Activated naive CD8-positive, alpha-beta T cell (primary cell): ENCODE measurements around the gene ACTN2.
"Not testable (repeated sequence)": the region's sequence is repeated elsewhere in the genome, so short reads cannot be mapped to it uniquely, and the experiment has no call there.

Experiments used
- H3K27ac Mint-ChIP-seq: one replicate; pipeline ENCODE4 v1.8.0; 2021; ENCODE audit warnings: mixed read lengths
- H3K27me3 Mint-ChIP-seq: one replicate; pipeline ENCODE4 v1.8.0; 2021; ENCODE audit warnings: mixed read lengths
- H3K36me3 Mint-ChIP-seq: one replicate; pipeline ENCODE4 v1.8.0; 2021; ENCODE audit warnings: mixed read lengths
- H3K4me1 Mint-ChIP-seq: one replicate; pipeline ENCODE4 v1.8.0; 2021; ENCODE audit warnings: low read depth, mixed read lengths
- H3K4me3 Mint-ChIP-seq: one replicate; pipeline ENCODE4 v1.8.0; 2021; ENCODE audit warnings: mild to moderate bottlenecking, mixed read lengths
- H3K9me3 Mint-ChIP-seq: one replicate; pipeline ENCODE4 v1.8.0; 2021; ENCODE audit warnings: low read depth, mixed read lengths

The ACTN2 gene

DNA sequence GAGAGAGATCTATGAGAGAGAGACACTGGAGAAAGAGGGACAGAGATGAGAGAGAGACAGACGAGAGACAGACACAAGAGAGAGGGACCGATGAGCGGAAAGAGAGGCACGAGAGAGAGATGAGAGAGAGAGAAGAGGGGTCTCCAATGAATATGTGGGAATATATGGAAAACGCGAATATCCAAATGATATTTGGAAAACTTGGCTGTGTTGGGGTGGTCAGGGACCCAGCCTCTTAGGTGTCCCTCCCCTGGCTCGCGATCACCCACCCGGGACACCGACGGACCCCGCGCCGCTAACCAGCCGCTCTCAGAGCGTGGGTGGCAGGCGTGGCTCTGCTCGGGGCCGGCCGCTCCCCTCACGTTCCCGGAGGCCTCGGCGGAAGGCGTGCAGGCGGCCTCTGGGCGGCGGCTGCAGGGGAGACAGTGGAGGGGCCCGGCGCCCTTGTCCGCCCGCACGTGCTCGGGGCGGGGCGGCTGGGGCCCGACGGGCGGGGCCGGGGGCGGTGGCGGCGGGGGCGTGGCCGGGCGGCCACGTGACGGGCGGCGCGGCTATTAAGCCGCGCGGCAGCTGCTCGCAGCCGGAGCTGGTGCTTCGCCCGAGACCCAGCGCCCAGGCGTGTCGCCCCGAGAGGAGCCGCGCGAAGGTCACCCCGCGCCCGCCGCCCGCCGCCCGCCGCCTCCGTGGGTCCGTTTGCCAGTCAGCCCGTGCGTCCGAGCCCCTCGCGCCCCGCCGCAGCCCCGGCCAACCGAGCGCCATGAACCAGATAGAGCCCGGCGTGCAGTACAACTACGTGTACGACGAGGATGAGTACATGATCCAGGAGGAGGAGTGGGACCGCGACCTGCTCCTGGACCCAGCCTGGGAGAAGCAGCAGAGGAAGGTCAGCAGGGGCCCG is at the start of gene ACTN2:
Gene ACTN2, plus strand, starts transcription at position 583 of the 898 bp plus-strand sequence. Its CDS starts 175 bp downstream, at position 758.
- peaks cover 15% of the 10 kb centered on the region for H3K27me3 Mint-ChIP-seq
- peak within 1 kb of the TSS; percentile 78 for H3K4me3 Mint-ChIP-seq
- H3K4me1 Mint-ChIP-seq: peaks cover 19% of the 10 kb centered on the region
- H3K36me3 Mint-ChIP-seq: no peaks in the 10 kb centered on the region
- H3K9me3 Mint-ChIP-seq: no peaks in the 10 kb centered on the region
- no peak within 1 kb of the TSS for H3K27ac Mint-ChIP-seq

DNA sequence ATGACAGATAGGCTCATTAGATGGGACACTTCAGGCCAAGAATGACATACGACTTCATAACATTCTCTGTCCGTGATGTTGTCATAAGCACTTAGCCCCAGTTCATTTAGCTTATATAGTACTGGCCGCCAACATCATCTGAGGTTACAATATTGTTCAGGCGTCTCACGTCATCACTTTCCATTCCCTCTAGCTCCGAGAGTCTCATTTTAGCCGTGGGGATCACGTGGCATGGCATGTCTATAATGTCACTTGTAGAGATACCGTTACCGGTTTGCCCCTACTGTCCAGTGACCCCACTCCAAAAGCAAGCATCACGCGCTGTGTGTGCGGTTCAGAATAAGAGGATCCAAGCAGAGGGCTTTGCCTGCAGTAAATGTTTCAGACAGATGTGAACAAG is 47.4 kb upstream of the ACTN2 start:
- Mint-ChIP-seq H3K27me3 (peaks cover 10% of the 10 kb centered on the region), H3K36me3 (no peaks in the 10 kb centered on the region), H3K9me3 (no peaks in the 10 kb centered on the region), H3K4me1 (no peaks in the 10 kb centered on the region), H3K27ac (no peak overlapping the region), H3K4me3 (no peak overlapping the region)

DNA sequence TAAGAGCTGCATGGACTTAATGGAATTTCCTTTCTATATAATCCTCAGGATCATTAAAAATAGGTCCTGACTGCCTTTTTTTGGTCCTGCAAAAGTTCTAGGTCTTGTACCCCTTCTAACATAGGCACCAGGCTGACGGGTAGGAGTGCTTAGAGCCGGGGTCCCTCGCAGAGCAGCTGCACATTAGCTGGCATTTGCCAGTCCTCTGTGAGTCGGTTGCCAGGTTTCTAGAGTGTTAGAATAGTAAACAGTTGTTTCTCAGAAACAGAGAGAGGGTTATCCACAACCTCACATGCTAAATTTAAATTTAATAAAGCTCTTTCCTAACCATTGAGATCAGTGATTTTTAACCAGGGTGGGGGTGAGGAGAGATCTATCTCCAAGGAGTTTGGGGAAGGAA is 46.6 kb upstream of the ACTN2 start:
- H3K27ac Mint-ChIP-seq: no peak overlapping the region
- H3K4me1 Mint-ChIP-seq: no peaks in the 10 kb centered on the region
- H3K4me3 Mint-ChIP-seq: no peak overlapping the region
- H3K36me3 Mint-ChIP-seq: no peaks in the 10 kb centered on the region
- peaks cover 10% of the 10 kb centered on the region for H3K27me3 Mint-ChIP-seq
- H3K9me3 Mint-ChIP-seq: no peaks in the 10 kb centered on the region

DNA sequence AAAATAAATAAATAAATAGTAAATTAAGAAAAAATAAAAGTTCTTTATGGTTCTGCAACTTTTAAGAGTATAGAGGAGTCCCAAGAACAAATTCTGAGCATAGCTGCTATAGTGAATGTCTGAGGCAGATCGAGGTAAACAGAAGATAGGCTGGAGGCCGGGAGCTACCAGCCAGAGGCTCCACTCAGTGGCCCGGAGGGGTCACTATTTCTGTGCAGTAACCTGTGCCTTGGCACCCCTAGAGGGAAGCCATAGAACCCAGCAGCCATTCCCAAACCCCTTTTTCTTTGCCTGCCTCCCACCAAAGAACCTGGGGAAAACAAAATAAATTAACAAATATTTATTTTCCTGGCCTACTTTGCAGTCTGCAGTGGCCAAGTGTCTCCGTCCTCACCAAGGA is 43.5 kb upstream of the ACTN2 start:
- H3K4me3 Mint-ChIP-seq: no peak overlapping the region
- H3K9me3 Mint-ChIP-seq: no peaks in the 10 kb centered on the region
- no peaks in the 10 kb centered on the region for H3K4me1 Mint-ChIP-seq
- no peak overlapping the region for H3K27ac Mint-ChIP-seq
- H3K36me3 Mint-ChIP-seq: no peaks in the 10 kb centered on the region
- H3K27me3 Mint-ChIP-seq: no peaks in the 10 kb centered on the region

DNA sequence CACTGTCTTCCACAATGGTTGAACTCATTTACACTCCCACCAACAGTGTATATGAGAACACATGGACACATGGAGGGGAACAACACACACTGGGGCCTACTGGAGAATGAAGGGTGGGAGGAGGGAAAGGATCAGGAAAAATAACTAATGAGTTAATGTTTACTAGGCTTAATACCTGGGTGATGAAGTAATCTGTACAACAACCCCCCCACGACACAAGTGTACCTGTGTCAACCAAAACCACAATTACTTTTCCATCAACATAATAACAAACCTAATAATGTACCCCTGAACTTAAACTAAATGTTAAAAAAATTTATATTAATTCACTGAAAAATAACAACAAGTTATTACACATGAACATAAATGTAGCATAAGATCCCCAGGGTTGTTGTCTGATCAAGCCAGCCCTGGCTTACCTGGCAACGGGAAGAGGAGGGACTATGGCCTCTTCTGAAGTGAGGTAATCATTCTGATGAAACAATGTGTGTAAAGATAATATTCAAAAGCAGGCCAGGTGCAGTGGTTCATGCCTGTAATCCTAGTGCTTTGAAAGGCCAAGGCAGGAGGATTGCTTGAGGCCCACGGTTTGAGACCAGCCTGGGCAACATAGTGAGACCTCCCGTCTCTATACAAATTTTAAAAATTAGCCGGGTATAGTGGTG is 41.2 kb upstream of the ACTN2 start:
- Mint-ChIP-seq H3K27me3 (peaks cover 3% of the 10 kb centered on the region), H3K27ac (no peak overlapping the region), H3K4me3 (no peak overlapping the region), H3K4me1 (no peaks in the 10 kb centered on the region), H3K36me3 (no peaks in the 10 kb centered on the region), H3K9me3 (no peaks in the 10 kb centered on the region)

DNA sequence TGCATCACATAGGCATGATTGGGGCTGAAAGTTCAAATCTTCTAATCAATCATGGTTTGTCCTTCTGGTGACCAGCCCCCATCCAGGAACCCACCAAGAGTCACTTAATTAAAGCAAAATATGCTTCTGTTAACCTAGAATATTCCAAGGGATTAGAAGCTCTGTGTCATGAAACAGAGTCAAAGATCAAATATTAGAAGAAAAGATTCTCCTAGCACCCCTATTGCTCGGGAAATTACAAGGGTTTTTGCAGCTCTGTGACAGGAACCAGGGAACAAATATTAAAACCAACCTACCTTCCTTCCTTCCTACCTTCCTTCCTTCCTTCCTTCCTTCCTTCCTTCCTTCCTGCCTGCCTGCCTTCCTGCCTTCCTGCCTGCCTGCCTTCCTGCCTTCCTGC is 31.8 kb upstream of the ACTN2 start:
- H3K4me1 Mint-ChIP-seq: no peaks in the 10 kb centered on the region
- no peaks in the 10 kb centered on the region for H3K9me3 Mint-ChIP-seq
- no peak overlapping the region for H3K27ac Mint-ChIP-seq
- H3K27me3 Mint-ChIP-seq: peaks cover 11% of the 10 kb centered on the region
- H3K4me3 Mint-ChIP-seq: no peak overlapping the region
- H3K36me3 Mint-ChIP-seq: no peaks in the 10 kb centered on the region

DNA sequence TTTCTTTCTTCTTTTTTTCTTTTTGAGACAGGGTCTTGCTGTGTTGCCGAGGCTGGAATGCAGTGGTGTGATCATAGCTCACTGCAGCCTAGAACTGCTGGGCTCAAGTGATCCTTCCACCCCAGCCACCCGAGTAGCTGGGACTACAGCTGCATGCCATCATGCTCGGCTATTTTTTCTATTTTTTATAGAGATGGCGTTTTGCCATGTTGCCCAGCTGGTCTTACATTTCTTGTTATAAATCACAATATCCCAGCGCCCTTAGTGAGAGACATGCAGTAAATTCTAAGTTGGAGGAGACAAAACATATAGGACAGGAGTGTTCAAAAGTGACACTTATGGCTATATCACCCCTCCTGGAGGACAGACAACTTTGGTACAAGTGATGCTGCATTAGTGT is 31.3 kb upstream of the ACTN2 start:
- Mint-ChIP-seq H3K27ac (no peak overlapping the region), H3K9me3 (no peaks in the 10 kb centered on the region), H3K36me3 (no peaks in the 10 kb centered on the region), H3K4me1 (no peaks in the 10 kb centered on the region), H3K4me3 (no peak overlapping the region), H3K27me3 (peaks cover 8% of the 10 kb centered on the region)

DNA sequence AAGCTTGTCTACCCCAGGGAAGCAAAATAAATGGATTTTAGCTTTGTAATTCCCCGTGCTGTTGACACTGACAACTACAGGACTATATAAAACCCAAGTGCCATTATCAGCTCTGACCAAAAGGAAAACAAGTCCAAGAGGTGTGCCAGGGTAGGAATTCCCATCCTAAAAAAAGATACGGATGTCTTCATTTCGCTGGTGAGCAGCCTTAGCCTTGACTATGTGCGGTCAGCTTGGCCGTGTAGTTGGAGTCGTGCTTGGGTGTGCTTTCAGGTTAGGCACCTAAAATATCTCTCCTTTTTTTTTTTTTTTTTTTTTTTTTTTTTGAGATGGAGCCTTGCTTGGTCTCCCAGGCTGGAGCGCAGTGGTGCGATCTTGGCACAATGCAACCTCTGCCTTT is 28.9 kb upstream of the ACTN2 start:
- Mint-ChIP-seq H3K9me3 (no peaks in the 10 kb centered on the region), H3K4me3 (no peak overlapping the region), H3K27ac (no peak overlapping the region), H3K27me3 (peaks cover 7% of the 10 kb centered on the region), H3K4me1 (no peaks in the 10 kb centered on the region), H3K36me3 (no peaks in the 10 kb centered on the region)

DNA sequence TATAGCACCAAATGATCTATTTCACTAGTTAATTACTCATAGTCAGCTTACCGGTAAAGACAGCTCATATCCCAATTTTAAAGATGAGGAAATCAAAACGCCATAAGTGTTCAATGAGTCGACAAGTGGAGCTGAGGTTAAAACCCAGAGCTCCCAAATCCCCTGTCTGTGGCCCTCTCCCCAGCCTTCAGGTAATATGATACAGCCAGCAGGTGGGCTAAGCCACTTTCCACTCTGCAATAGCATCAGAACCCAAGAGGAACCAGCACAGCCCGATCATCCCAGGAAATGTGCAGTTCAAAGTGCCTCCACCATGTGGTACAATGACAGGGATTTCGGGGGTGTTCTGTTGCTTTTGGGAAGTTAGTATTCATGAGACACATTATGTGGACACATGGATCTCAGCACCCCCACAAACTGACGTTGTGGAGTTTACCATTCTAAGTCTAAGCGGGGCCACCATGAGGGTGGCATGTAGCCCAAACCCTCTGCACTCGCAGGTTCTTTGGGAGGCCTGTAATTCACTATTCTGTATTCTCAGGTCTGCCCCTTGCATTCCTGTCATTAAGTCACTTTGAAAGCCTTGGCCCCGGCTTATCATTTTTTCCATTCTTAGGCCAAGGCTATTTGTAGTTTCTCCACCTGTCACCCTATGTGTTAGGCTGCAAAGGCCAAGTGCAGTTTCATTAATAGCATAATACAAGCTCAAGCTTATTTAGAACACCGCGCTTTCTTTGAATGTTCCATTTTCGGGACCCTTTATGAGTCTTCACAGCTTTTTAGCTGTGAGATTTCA is 26.3 kb upstream of the ACTN2 start:
- Mint-ChIP-seq H3K9me3 (no peaks in the 10 kb centered on the region), H3K27me3 (peaks cover 2% of the 10 kb centered on the region), H3K36me3 (no peaks in the 10 kb centered on the region), H3K27ac (no peak overlapping the region), H3K4me3 (no peak overlapping the region), H3K4me1 (peaks cover 4% of the 10 kb centered on the region)

DNA sequence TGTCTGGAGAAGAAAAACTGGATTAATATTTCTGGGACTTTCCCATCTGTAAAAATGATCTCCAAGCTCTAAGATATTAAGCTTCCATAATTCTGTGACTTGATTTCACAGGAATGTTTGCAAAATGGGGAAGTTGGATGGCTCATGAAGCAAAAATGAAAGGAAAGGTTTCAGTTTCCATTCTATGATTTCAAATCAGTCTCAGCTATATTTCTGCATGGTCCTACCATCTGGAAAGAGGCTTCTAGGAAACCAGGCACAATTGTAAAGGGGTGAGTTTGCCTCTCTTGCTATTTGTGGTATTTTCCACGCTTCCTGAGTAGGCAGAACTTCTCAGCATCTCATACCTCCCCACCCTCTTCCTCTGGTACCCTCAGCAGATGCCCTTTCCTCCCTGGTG is 22.4 kb upstream of the ACTN2 start:
- Mint-ChIP-seq H3K27me3 (peaks cover 3% of the 10 kb centered on the region), H3K36me3 (no peaks in the 10 kb centered on the region), H3K9me3 (no peaks in the 10 kb centered on the region), H3K4me1 (peaks cover 4% of the 10 kb centered on the region), H3K4me3 (no peak overlapping the region), H3K27ac (no peak overlapping the region)

DNA sequence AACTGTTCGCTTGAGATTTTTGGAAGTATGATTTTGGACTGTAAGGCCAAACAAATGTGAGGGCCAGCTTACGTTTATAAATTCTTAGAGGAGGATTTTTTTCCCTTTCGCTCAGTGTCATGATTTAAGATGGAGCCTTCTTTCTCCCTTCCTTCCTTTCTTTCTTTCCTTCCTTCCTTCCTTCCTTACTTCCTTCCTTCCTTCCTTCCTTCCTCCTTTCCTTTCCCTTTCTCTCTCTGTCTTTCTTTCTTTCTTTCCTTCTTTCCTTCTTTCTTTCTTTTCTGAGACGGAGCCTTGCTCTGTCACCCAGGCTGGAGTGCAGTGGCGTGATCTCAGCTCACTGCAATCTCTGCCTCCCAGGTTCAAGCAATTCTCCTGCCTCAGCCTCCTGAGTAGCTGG is 17.4 kb upstream of the ACTN2 start:
- H3K9me3 Mint-ChIP-seq, H3K4me1 Mint-ChIP-seq, H3K36me3 Mint-ChIP-seq, H3K27ac Mint-ChIP-seq, H3K4me3 Mint-ChIP-seq: not testable (repeated sequence)
- H3K27me3 Mint-ChIP-seq: peaks cover 18% of the 10 kb centered on the region

DNA sequence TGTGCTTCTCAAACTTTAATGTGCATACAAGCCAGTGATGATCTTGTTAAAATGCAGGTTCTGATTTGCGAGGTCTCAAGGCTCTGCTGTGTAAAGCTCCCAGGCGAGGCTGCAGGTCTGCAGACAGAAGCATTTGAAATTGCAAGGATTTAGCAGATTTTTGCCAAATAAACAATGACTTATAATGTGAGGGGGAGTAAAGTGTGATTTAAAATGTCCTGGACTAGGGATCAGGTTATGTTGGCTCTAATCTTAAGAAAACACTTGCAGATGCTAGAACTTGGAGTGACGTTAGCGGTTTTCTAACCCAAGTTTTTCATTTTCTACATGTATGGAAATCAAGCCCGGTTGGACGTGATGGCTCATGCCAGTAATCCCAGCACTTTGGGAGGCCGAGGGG is 16.2 kb upstream of the ACTN2 start:
- H3K36me3 Mint-ChIP-seq: no peaks in the 10 kb centered on the region
- H3K27me3 Mint-ChIP-seq: peaks cover 20% of the 10 kb centered on the region
- H3K27ac Mint-ChIP-seq: no peak overlapping the region
- H3K4me3 Mint-ChIP-seq: no peak overlapping the region
- H3K4me1 Mint-ChIP-seq: no peaks in the 10 kb centered on the region
- no peaks in the 10 kb centered on the region for H3K9me3 Mint-ChIP-seq

DNA sequence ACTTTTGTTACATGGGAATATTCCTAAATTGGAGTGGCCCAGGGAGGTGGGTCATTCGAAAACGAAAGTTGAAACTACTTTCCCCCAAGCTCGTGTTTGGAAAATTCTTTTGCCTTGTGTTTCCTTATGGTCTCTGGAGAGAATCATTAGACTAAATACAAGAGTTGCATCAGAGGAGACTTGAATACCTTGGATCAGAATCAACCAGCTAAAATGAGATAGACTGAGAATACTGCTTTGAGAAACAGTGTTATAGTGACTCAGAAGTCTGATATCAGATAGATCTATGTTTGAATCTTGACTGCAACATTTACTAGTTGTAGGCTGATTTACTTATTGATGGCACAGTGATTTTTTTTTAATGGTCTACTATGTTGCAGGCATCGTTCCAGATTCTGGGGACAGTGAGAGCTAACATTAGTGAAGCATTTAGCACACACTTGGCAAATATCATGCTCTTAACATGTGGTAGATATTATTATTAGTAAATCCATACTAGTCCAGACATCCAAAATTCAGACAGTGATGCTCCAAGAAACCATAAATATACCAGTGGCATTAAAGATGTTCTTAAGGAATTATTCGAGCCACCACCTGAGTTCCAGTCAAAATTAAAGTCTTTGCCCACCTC is 12.9 kb upstream of the ACTN2 start:
- Mint-ChIP-seq H3K27ac (no peak overlapping the region), H3K4me3 (no peak overlapping the region), H3K36me3 (no peaks in the 10 kb centered on the region), H3K27me3 (peaks cover 23% of the 10 kb centered on the region), H3K9me3 (no peaks in the 10 kb centered on the region), H3K4me1 (no peaks in the 10 kb centered on the region)

DNA sequence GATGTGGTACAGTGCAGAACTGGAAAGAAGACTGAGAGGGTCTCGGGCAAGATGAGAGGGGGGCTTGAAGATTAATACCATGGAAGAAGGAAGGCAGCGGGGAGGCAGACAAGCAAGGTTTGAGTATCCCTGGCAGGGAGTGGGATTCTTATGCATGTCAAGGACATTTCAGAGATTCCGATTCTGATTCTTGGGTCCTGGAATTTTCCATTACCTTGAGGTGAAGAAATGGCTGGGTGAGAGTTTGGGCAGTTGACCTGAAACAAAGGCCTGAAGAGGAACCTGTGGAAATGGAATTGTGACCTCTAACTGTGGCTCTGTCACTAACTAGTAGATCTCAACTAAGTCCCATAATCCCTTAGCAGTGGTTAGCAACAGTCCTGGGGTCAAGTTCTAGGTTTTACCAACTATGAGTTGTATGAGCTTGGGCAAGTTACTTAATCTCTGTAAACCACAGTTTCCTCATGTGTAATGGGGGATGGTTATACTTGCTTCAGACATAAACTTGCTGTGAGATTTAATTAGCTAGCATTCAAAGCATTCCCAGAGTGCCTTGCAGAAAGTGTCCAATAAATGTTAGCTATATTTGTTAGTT is 8.6 kb upstream of the ACTN2 start:
- Mint-ChIP-seq H3K4me3 (no peak overlapping the region), H3K4me1 (no peaks in the 10 kb centered on the region), H3K9me3 (no peaks in the 10 kb centered on the region), H3K27me3 (peaks cover 14% of the 10 kb centered on the region), H3K27ac (no peak overlapping the region), H3K36me3 (no peaks in the 10 kb centered on the region)
